ENCODE data around the gene CERS4.
"Not testable (repeated sequence)": the region's sequence is repeated elsewhere in the genome, so short reads cannot be mapped to it uniquely, and the experiment has no call there.

The CERS4 gene

GRCh38 chr19:8208922-8209461 lies at the start of gene CERS4:
TSS of gene CERS4 (plus strand) at chr19:8209370. CDS start at chr19:8251077, 41,707 bp downstream.
- peak; percentile 89 for DNase-seq

GRCh38 chr19:8161135-8161646 lies 48.0 kb upstream of the CERS4 start:
- no peak for DNase-seq

GRCh38 chr19:8163759-8164158 lies 45.4 kb upstream of the CERS4 start:
- DNase-seq: no peak

- no peak for DNase-seq
Observed at GRCh38 chr19:8167985-8168384, 41.2 kb upstream of the CERS4 start.

- no peak for DNase-seq
Observed at GRCh38 chr19:8168537-8168936, 40.6 kb upstream of the CERS4 start.

GRCh38 chr19:8174706-8175105 lies 34.5 kb upstream of the CERS4 start:
- DNase-seq: no peak

- DNase-seq: no peak
Observed at GRCh38 chr19:8180018-8180417, 29.2 kb upstream of the CERS4 start.

- DNase-seq: no peak
Observed at GRCh38 chr19:8184274-8184673, 24.9 kb upstream of the CERS4 start.

- DNase-seq: no peak
Observed at GRCh38 chr19:8185343-8186068, 23.7 kb upstream of the CERS4 start.

- DNase-seq: no peak
Observed at GRCh38 chr19:8192221-8192820, 16.8 kb upstream of the CERS4 start.

GRCh38 chr19:8194528-8195267 lies 14.5 kb upstream of the CERS4 start:
- no peak for DNase-seq

GRCh38 chr19:8196271-8196927 lies 12.8 kb upstream of the CERS4 start:
- no peak for DNase-seq

GRCh38 chr19:8203288-8204120 lies 5.7 kb upstream of the CERS4 start:
- DNase-seq: not testable (repeated sequence)

GRCh38 chr19:8204961-8205360 lies 4.2 kb upstream of the CERS4 start:
- DNase-seq: no peak

- DNase-seq: no peak
Observed at GRCh38 chr19:8206147-8207087, 2.8 kb upstream of the CERS4 start.

- DNase-seq: not testable (repeated sequence)
Observed at GRCh38 chr19:8207326-8207725, 1.8 kb upstream of the CERS4 start.

- peak; percentile 43 for DNase-seq
Observed at GRCh38 chr19:8208119-8208921, 850 bp upstream of the CERS4 start.

GRCh38 chr19:8209462-8210378 lies 550 bp downstream of the CERS4 start:
- DNase-seq: no peak

Data from left hindlimb (tissue), 1 donor.